Right hindlimb (tissue), 1 donor: Measurements from ENCODE around the gene DGKD.

Experiments used
- DNase-seq: peaks from one replicate; pipeline ENCODE4 v3.0.0-alpha.2; 2018

DGKD gene

DNA sequence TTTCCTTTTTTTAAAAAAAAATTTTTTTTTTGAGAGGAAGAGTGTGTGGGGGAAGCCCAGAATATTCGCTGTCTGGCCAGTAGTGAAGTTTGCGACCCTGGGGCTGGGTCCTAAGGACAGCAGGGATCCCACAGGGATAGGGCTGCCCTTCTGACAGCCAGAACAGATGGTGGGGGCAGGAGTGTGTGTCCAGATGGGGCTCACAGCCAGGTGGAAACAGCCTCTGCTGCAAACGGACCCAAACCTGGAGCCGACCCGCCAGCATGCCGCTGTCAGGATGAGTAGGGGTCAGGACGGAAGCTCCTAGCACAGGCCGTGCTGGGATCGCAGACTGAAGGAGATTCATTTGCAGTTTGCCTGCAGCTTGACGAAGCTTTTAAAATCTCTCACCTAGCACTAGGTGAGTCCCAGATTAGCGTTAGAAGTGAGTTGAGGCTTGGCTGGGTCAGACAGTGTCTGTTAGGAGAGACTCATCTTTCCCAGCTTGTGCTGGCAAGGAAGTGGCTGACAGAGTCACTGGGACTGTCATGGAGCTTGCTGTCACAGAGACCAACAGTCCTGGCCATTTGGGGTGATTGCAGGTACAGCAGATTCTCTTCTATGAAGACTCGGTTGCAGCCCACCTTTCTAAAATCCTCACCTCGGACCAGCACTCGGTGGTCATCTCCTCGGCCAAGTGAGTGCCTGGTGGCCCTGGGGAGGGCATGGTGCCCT lies 93.4 kb downstream of the DGKD start:
- DNase-seq = peak; percentile 13

GRCh38 chr2:233448220-233448559 lies 93.9 kb downstream of the DGKD start:
- DNase-seq = peak; percentile 15

DNA sequence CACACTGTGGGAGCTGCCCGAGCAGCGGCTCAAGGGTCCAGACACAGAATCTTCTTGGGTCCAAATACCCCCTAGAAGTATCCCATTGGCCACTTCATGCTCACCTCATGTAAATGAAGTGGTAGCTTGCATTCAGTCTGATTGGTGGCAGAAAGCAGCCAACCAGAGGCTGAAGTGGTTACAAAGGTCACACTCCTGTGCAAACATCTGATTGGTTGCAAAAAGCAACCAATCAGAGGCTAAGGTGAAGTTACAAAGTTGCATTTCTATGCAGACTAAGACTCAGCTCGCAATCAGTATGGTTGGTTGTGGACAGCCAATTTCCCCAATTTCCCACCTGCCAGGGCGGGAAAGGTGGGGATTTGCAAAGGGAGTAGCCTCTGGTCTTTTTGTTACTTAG lies 94.3 kb downstream of the DGKD start:
- DNase-seq = peak; percentile 7

GRCh38 chr2:233449081-233449901 lies 95.0 kb downstream of the DGKD start:
- DNase-seq = peak; percentile 53

DNA sequence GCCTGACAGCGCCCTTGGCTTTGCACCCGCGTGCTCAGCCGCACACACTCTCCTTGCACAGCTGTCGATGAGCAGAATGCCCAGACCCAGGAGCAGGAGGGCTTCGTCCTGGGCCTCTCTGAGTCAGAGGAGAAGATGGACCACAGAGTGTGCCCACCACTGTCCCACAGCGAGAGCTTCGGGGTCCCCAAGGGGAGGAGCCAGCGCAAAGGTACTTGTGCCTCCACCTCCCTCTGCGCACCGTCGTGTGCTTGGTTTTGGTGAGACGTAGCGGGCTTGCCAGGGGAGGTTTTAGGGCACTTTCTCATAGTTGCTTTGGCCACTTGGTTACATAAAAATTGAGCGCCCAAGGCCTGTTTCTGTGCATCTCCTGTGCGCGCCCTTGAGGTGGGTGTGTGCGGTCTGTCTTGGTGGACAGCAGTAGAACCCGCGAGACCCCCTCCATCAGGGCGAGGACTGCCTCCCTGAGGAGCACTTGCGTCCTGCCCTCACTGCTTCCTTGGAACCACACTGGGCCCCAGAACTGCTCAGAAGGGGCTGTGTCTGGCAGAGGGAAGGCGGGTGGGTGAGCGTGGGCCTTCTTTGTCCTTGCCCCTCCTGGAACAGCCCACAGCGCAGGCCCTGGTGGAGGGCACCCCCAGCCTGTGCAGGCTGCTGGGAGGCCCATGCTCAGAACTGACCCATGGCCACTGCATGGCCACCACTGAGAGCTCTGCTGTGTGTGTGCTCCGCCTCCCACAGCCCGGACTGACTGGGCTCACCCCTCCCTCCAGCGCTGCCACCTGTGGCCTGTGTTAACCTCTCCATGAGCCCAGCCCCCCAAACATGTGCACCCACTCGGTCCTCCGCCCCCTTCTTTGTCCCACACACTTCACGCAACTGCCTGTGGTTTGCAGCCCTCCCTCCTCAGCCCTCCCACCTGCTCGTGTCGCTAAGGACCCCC lies 95.9 kb downstream of the DGKD start:
- DNase-seq = peak; percentile 36

DNA sequence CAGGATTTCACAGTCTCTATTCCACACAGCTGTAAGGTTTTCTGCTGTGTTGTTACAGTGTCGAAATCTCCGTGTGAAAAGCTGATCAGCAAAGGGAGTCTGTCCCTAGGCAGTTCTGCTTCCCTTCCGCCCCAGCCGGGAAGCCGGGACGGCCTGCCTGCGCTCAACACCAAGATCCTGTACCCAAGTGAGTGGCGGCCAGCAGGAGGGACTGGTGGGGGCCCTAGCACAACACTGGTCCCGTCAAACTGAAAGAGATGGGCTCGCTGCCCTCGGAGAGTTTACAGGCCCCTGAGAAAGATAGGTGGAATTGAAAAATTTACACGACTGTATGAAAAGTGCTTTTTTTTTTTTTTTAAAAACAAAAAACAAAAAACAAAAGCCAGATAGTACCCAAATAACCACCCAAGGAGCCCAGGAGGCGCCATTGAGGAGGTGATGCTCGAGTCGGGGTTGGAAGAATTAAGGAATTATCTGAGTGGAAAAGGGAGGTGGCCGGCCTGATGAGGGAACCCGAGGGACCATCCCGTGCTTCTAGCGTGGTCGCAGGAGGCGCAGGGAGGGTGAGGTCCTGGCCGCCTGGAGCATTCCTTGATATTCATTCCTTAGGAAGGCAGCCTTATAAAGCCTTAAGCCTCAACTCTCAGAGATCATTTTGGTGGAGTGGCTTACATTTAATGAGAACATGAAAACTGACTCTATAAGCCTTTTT lies 96.7 kb downstream of the DGKD start:
- DNase-seq = no peak

- DNase-seq = no peak
Measured at GRCh38 chr2:233451950-233452349, 97.7 kb downstream of the DGKD start.

GRCh38 chr2:233453111-233453915 lies 99.0 kb downstream of the DGKD start:
- no peak for DNase-seq

- DNase-seq = no peak
Measured at GRCh38 chr2:233453916-233454315, 99.6 kb downstream of the DGKD start.

GRCh38 chr2:233455006-233455405 lies 100.7 kb downstream of the DGKD start:
- no peak for DNase-seq

GRCh38 chr2:233455491-233455890 lies 101.2 kb downstream of the DGKD start:
- DNase-seq = no peak

- no peak for DNase-seq
Measured at GRCh38 chr2:233456111-233456510, 101.8 kb downstream of the DGKD start.

GRCh38 chr2:233456934-233457333 lies 102.6 kb downstream of the DGKD start:
- DNase-seq = no peak

DNA sequence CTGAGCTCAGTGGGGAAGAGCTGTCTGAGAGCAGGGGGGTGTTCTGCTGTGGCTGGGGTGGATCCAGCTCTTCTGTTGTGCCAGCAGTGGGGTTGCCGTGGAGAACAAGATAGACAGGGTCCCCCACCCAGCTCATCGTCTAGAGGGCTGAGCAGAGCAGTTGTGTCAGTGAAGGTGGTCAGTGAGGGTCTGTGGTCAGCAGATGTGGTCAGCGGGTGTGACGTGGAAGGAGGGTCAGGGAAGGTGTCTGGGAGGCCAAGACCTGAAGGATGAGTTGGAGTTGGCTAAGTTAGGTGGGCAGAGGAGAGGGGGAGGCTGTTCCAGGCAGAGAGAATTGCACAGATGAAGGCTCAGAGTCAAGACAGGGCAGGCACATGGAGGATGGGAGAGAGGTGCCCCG lies 103.1 kb downstream of the DGKD start:
- no peak for DNase-seq

- no peak for DNase-seq
Measured at GRCh38 chr2:233458031-233458610, 103.8 kb downstream of the DGKD start.

- no peak for DNase-seq
Measured at GRCh38 chr2:233458826-233459225, 104.5 kb downstream of the DGKD start.

GRCh38 chr2:233459426-233459825 lies 105.1 kb downstream of the DGKD start:
- no peak for DNase-seq

GRCh38 chr2:233460726-233461441 lies 106.6 kb downstream of the DGKD start:
- peak; percentile 50 for DNase-seq

GRCh38 chr2:233461481-233461891 lies 107.2 kb downstream of the DGKD start:
- DNase-seq = no peak

GRCh38 chr2:233462202-233462785 lies 108.0 kb downstream of the DGKD start:
- DNase-seq = no peak
